GM19023 (cell line): Measurements from ENCODE around the gene EPB41L2.

ENCODE experiments used
- ATAC-seq: cut with Tn5 transposase; IDR thresholded peaks from one replicate; pipeline ENCODE4 v1.9.1; 2021; ENCODE audit warnings: mild to moderate bottlenecking, moderate library complexity; ENCODE audit not compliant: unreplicated experiment

Gene EPB41L2

GRCh38 chr6:130882370-130882769, 180.7 kb downstream of the EPB41L2 start:
- ATAC-seq, result no peak

DNA sequence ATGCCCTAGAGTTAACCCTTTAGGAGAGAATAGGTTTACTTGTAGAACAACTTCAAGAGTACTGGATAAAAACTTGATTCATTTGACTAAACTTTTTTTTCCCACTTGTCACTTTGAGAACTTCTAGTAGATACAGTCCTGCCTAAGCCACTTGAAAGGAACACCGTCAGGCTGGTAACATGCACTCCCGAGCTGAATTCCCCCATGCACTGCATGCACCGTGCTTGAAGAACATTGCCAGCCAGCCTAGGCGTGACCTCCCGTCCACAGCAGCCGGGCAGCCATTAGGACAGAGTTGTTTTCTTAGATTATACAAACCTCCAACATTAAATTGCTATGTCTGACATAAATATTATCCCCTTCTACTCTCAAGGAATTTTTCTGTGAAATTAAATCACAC, 183.2 kb downstream of the EPB41L2 start:
- no peak for ATAC-seq

DNA sequence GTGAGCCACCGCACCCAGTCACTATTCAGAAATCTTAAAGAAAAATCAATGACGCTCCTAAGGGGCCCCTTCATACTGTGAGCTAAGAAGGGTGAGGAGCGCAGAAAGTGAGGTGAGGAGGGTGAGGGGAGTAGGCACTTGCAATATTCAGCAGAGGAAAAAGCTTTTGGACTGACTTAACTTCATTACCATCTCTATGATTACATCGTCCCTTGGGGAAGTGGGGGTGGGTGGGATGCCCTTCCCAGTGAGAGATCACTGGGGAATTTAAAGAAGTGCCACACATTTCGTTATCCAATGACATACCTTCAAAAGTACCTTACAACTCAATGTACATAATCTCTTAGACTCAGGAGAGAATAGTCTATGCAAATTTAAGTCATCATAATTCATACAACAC, 189.3 kb downstream of the EPB41L2 start:
- no peak for ATAC-seq

DNA sequence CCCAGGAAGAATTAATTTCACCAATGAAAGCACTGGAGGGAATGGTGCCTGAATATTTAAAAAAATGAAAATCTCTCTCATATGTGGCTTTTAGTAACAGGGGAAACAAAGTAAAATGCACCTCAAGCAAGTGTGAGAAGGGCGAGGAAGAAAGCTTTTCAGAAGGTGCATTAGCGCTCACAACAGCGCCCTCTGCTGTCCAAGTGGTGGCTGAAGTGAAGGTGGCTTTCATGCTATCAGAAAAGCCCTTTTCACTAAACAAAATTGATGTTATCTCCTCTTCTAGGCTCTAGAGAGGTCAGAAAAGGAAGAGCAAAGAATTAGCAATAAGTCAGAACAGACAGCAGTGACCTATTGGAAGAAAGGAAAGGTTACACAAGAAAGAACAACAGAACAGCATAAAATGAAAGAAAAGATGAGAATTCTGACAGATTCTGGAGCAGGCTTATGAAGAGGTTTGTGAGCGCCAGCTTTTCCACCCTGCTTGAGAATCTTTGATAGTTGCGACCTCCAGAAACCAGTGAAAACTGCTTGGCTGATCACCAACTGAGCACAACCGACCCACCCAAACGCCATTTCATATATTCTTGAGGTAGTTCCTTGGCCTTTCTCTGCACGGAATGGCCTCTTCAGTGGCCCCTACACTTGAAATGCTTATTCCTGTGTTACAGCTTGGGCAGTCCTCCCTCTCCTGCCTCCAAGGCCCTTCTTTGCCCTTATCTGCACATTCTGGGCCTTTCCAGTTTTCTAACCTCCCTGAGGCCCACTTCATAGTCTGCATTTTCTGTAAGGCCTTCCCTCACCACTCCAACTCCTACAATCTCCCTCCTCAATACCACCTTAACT, 190.6 kb downstream of the EPB41L2 start:
- peak; percentile 62 for ATAC-seq

DNA sequence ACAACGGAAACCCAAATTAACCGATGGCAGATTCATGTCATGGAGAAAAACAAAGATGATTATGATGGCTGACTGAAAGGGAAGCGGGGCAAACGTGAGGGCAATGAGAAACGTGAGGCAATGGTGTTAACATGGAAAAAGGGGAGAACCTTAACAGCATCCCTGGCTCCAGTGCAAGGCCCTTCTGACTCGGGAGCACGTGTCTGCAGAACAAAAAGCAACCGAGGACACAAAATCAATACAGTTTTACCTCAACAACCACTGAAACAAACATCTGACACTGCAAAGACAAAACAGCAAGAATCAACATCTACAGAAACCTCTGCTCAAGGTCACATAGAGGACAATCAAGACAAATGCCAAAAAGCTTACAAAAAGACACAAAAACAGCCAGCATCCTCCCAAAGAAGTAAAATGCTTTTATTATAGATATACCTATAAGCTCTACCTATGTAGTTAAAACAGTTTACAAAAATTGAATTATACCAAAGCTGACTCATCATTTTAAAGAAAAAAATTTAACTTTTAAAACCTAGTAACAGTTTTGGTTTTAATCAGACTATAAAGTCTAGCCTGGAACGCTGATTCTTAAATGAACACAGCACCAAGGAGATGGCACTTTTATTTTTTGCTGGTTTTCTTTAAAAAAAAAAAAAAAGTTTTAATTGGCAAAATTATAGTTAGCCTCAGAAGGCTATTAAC, 192.7 kb downstream of the EPB41L2 start:
- ATAC-seq, result no peak

- ATAC-seq, result no peak
Observed at GRCh38 chr6:130869681-130870080, 193.4 kb downstream of the EPB41L2 start.

DNA sequence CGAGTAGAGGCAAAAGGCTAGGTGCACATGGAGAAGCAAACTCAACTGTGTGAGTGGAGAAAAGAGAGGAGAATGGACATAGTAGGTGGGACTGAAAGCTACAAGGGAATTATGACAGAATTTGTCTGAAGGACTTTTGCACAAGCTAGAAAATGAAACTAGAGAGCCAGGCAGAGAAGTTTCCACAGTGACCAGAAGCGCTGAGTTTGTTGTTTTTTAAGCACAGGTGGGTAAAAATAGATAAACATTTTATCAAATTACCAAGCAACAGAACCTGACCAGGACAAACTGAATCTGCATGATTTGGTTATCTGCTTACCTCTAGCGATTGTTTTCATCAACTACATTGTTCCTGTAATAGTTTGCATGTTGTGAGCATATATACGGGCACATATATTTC, 197.3 kb downstream of the EPB41L2 start:
- no peak for ATAC-seq

DNA sequence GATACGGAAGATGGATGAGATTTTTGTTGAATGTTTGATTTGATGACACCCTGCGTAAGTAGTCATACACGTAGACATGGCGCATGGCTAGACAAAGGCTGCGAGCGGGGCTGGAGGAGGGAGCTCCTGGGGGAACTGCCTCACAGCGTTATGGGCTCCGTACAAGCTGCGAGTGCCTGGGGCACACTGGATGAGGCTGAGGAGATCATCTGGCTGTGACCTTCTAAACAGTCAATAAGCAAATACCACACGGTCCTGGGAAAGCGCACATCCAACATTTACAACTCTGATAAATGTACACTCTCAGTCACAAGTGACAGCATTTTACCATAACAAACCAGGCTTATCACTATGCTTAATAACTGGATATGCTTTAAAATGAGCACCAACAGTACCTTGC, 198.7 kb downstream of the EPB41L2 start:
- ATAC-seq, result no peak

DNA sequence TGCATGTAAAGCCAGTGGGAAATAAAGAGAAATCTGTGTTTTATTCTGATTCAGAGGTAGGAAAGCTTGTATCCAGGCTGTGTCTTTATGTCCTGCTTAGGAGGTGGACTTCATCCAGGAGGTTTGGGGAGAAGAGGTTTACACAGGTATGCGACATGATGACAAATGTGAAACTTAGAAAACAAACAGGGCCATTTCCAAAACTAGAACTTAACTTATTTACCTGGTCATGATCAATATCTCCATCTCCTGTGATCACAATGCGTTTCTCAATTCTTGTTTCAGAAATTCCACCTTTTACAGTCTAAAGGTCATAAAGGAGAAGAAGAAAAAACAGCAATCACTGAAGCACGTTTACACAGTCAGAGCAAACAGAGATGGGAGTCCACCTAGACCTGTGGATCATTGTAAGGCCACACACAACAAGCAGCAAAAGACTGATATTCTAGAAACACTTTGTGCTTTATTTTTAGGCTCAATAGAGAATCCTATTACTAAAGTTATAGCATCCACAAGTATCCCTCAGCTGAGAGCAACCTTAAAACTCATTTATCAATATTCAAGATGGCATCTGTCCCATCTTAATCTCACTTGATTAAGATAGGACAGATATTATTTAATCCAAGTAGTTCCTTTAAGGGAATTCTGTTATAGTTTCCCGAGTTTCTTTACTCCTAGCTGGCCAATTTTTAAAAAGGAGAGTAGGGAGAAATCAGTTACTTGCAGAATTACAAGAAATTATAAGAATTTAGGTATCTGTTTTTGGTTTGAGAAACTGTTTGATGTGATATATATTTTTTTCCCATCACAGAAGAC, 199.4 kb downstream of the EPB41L2 start:
- no peak for ATAC-seq

GRCh38 chr6:130862370-130862769, 200.7 kb downstream of the EPB41L2 start:
- ATAC-seq, result no peak

GRCh38 chr6:130859161-130859867, 203.7 kb downstream of the EPB41L2 start:
- ATAC-seq, result no peak

DNA sequence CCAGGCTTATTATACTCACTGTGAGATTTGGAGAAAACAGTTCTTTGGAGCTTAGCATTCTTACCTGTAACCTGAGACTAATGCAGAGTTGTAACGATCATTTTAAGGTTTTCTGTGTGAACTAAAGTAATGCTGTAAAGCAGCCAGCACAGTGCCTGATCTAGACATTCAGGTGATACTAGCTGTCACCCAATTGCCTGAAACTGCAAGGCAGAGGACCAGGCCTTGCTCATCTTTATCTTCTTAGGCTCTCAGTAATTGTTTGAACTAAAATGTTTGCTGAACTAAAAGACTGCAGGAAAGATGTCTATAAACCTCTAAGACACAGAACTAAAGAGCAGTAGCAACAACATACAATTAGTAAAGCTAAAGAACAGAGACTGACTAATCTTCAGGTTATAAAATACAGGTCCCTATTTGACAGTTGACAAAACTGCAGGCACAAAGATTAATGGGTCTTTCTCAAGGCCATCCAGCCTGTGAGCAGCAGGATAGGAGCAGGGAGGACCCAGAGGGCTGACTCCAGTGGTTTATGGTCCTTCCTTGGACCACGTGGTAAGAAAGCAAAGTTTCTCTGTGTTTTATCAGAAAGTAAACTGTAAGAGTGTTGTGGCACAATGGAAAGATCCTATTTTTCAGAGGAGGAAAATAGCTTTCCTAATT, 204.4 kb downstream of the EPB41L2 start:
- ATAC-seq, result no peak

DNA sequence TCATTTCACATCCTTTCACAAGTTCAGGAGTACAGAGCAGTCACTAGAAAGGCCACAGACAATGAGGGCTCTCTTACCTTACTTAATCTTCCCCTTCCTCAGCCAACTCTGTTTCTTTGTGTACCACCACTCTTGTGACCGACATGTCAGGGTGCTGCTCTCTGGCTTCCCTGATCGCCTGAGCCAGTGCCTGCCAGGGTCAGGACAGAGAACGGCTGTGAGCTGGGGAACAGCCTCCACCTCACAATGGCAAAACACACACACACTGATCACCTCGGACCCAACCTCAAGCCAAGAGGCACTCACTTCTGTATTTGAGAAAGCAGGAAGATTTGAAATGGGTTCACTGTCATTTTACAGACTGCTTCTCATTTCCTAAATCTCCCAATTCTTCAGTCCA, 205.0 kb downstream of the EPB41L2 start:
- no peak for ATAC-seq

GRCh38 chr6:130853555-130854183, 209.4 kb downstream of the EPB41L2 start:
- ATAC-seq, result no peak

GRCh38 chr6:130852844-130853554, 210.0 kb downstream of the EPB41L2 start:
- no peak for ATAC-seq

DNA sequence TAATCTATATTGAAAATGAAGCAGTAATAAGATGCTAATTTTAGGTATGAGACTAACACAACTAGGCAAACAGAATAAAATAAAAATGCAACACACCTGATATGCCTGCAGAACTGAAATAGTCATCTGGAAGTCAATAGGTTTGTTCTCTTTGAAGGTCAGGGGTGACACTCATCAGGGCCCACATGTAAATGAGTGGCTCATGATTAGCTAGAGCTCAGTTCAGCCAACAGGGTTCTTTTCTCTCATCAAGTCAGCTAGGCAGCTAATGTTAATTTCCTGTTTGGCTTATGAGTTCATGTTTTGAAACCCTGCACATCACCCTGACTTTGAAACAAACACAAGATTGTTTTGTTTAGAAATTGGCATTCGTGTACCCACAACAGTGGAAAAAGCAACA, 212.0 kb downstream of the EPB41L2 start:
- no peak for ATAC-seq

- ATAC-seq, result no peak
Observed at GRCh38 chr6:130849594-130849993, 213.5 kb downstream of the EPB41L2 start.

- peak; percentile 71 for ATAC-seq
Observed at GRCh38 chr6:130848945-130849344, 214.1 kb downstream of the EPB41L2 start.
